Activated CD8-positive, alpha-beta memory T cell treated with anti-CD3 and anti-CD28 coated beads, Interleukin-2, amount 10 ng/mL, durations not matched to agents 7 days and 5 days (primary cell): ENCODE data around the gene RGS9. TPM values are rescaled to one million over a fixed set of nuclear protein-coding genes. Genes with fewer than 3 reads are reported as not detected.
A peak's percentile ranks its signal among the peaks of the same experiment; 100 is the strongest.

ENCODE experiments used
- ATAC-seq: fragments of 150-1000 bp; cut with Tn5 transposase; one replicate; pipeline ENCODE4 v1.10.0; 2021; ENCODE audit warnings: moderate library complexity
- CTCF ChIA-PET: fragments of 350-600 bp; sonication (Branson Sonifier 250); formaldehyde crosslinking; loops from one replicate; lab custom pipeline; 2021; ENCODE audit warnings: antibody characterized with exemption; lab: Charles Lee
- DNase-seq: peaks from one replicate; pipeline ENCODE4 v3.0.0-alpha.2; 2020
- H3K27ac Mint-ChIP-seq: one replicate; pipeline ENCODE4 v1.8.0; 2021; ENCODE audit warnings: mild to moderate bottlenecking, mixed read lengths
- H3K27me3 Mint-ChIP-seq: one replicate; pipeline ENCODE4 v1.8.0; 2021; ENCODE audit warnings: mixed read lengths
- H3K36me3 Mint-ChIP-seq: one replicate; pipeline ENCODE4 v1.8.0; 2021; ENCODE audit warnings: mild to moderate bottlenecking, mixed read lengths
- H3K4me1 Mint-ChIP-seq: one replicate; pipeline ENCODE4 v1.8.0; 2021; ENCODE audit warnings: mixed read lengths
- H3K4me3 Mint-ChIP-seq: one replicate; pipeline ENCODE4 v1.8.0; 2021; ENCODE audit warnings: mild to moderate bottlenecking, moderate library complexity, mixed read lengths
- H3K9me3 Mint-ChIP-seq: one replicate; pipeline ENCODE4 v1.8.0; 2022; ENCODE audit warnings: low read depth, mixed read lengths
- total RNA-seq, 2 experiments: library from RNA; stranded (reverse); gene quantifications; one replicate each; pipeline ENCODE4 v1.2.3, GENCODE V29; 2021

Gene RGS9
- total RNA-seq, 2 experiments from 2014 or later, result 4.7 to 16.0 TPM

DNA sequence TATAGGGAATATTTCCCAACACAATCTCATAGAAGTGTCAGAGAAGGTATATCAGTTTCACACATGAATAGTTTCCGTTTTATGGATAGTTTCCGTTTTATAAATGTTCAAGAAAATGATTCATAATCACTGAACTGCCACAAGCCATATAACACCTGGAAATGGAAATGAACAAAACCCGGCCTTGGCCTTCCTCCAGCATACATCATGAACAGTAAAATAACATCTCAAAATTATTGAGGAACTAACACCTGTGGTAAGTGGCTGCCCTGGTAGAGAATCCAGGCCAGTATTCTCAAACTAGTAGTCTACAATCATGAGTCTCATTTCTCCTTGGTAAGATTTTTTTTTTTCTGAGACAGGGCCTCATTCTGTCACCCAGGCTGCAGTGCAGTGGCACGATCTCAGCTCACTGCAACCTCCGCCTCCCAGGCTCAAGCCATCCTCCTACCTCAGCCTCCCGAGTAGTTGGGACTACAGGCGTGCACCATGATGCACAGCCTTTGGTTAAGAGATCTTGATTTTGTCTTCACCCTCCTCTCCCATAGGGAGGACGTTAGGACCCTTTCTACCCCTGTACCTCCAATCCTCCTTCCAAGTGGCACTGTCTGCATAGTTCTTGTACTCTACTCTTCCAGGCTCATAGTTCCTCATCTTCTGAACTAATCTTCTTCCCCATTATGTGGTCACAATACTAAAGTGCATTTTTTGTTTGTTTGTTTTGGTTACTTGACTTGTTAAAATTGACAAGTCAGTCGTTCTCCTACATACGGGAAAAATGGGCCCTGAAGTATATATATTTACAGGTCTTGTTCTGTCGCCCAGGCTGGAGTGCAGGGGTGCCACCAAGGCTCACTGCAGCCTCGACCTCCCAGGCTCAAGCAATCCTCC is 15.0 kb upstream of the RGS9 start:
- Mint-ChIP-seq H3K4me3 (peak overlapping the region; percentile 75), H3K27me3 (peaks cover 8% of the 10 kb centered on the region), H3K9me3 (no peaks in the 10 kb centered on the region), H3K27ac (peak overlapping the region; percentile 78), H3K4me1 (peaks cover 28% of the 10 kb centered on the region), H3K36me3 (no peaks in the 10 kb centered on the region)
- DNase-seq (peak; percentile 61), ATAC-seq (peak; percentile 43)
- CTCF ChIA-PET, result interaction anchor here (0.9 to 2.5 kb wide), 6 partner anchors 14 to 155 kb away, joined by 3 to 19 read pairs (median 4); partner anchors contain the start of gene RGS9

DNA sequence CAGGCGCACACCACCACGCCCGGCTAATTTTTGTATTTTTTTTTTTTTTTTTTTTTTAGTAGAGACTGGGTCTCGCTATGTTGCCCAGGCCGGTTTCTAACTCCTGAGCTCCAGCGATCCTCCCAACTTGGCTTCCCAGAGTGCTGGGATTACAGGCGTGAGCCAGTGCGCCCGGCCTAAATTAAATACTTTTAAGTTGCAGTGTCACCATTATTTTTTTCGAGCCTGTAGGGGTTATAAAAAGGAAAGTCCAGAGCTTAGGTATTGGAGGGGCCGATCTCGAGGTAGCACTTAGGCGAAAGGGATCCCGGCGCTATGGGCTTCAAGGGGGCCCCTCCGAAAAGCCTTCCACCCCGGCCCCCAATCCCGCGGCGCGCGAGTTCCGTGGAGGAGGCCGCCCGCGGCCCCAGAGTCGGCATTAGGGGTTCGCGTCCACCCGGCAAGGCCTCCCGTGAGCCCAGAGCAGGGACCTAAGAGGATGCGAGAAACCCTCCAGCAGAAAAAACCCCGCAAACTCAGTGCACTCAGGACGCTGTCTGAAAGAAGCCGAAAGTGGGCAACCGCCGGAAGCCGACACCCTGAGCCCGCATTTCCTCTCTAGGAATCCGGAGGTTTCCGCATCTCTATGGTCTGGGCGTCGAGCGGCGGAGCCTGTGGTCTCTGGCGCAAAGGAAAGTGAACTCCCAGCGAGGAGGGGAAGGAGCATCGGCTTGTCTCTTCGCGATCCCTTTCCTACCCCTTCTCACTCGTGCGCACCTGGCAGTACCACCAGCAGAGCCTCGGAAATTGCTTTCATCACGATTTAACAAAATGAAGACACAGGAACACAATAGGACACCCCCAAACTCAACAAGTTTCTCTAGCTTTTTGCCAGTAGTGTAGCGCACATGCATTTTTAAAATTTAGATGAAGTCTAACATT is 14.1 kb upstream of the RGS9 start:
- Mint-ChIP-seq H3K9me3 (no peaks in the 10 kb centered on the region), H3K27me3 (peaks cover 10% of the 10 kb centered on the region), H3K36me3 (no peaks in the 10 kb centered on the region), H3K4me3 (peak overlapping the region; percentile 75), H3K4me1 (peaks cover 26% of the 10 kb centered on the region), H3K27ac (peak overlapping the region; percentile 88)
- CTCF ChIA-PET, result interaction anchor here (0.9 to 2.5 kb wide), 7 partner anchors 13 to 155 kb away, joined by 3 to 19 read pairs (median 4); partner anchors contain the start of gene RGS9
- peak; percentile 83 for ATAC-seq
- peak; percentile 91 for DNase-seq

DNA sequence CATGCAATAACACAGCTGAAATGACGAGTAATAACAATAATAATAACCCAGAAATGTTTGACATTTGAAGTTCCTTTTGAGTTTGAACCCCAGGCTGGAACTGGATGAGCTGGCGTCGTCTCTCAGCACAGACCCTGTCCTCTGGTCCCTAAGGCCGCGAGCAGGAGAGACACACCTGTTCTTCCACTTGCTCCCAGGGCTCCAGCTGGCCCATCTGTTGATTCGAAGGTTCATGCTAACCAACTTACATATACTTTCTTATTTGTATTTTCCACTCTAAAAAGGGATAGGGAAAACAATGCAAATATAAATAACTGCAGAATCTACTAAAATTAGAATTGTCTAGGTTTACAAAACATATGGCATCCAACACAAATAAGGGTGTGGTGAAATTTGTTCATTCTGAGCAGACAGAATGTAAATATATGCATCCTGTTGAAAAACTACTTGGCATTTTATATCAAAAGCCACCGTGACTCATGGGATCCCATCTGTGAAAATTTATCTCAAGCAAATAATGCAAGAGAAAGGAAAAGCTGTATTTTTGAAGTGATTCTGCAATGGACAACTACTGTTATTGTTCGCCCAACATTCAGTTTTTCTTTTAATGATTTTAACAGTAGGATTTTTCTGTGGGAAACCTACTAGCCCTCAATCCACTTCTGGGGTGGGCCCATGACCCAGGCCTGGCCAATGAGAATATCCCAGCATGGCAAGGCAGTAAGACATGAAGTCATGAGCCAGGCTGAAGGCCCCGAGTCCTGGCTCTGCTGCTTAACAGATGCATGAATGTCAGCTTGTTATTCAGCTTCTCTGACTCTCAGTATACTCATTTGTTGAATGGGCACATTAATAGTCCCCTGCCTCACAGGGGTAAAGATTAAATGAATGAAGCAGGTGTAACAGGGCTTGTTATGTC is 13.2 kb upstream of the RGS9 start:
- H3K27ac Mint-ChIP-seq, result peak overlapping the region; percentile 88
- peaks cover 26% of the 10 kb centered on the region for H3K4me1 Mint-ChIP-seq
- peak overlapping the region; percentile 75 for H3K4me3 Mint-ChIP-seq
- H3K27me3 Mint-ChIP-seq, result peaks cover 19% of the 10 kb centered on the region
- ATAC-seq (no peak), DNase-seq (no peak)
- no peaks in the 10 kb centered on the region for H3K36me3 Mint-ChIP-seq
- CTCF ChIA-PET, result interaction anchor here (1.1 to 2.5 kb wide), 4 partner anchors 12 to 55 kb away, joined by 3 to 19 read pairs (median 9); partner anchors contain the start of gene RGS9
- no peaks in the 10 kb centered on the region for H3K9me3 Mint-ChIP-seq

DNA sequence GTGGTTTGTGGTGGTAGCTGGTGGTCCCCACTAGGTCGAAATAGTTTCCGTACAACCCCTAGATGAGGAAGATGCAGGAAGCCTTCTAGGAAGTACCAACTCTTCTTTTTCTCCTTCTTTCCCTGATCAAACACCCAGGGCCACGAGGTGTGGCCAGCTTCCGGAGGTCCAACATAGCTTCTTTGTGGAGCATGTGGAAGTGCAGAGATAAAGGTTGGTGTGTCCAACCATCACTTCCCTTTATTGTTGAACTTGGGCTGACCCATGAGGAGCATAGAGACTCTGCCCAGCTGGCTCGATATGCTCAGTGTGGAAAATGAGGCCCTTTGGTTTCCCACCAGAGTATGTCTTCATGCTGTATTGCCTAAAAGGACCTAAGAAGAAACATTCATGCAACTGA is 6.3 kb upstream of the RGS9 start:
- Mint-ChIP-seq H3K27me3 (peaks cover 23% of the 10 kb centered on the region), H3K36me3 (no peaks in the 10 kb centered on the region), H3K4me1 (peaks cover 14% of the 10 kb centered on the region), H3K27ac (no peak overlapping the region), H3K9me3 (no peaks in the 10 kb centered on the region), H3K4me3 (no peak overlapping the region)
- no peak for ATAC-seq
- no peak for DNase-seq
- CTCF ChIA-PET, result interaction anchor here (1.0 to 1.3 kb wide), 3 partner anchors 10 to 99 kb away, joined by 3 to 4 read pairs (median 3); no protein-coding TSS in a partner anchor

DNA sequence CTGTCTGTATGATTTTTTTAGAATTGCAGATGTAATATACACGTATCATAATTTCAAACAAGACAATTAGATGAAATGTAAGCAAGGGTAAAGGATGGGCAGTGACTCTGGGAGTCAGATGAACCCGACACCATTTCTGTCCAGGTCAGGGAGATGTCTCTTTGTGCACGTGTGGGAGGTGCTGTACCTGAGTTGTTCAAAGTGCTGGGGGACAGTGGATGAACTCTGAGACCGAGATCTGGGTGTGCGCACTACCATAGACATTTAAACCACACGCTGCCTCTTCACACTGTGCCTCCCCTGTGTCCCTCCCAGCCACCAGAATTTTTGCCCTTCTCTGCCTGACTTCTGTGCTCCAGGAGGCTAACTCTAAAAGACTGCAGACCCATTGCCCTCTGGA is 5.9 kb upstream of the RGS9 start:
- Mint-ChIP-seq H3K36me3 (no peaks in the 10 kb centered on the region), H3K9me3 (no peaks in the 10 kb centered on the region), H3K4me1 (peaks cover 14% of the 10 kb centered on the region), H3K27me3 (peaks cover 23% of the 10 kb centered on the region), H3K27ac (no peak overlapping the region), H3K4me3 (no peak overlapping the region)
- CTCF ChIA-PET, result no interaction called here
- DNase-seq (no peak), ATAC-seq (no peak)

- Mint-ChIP-seq H3K27me3 (peaks cover 25% of the 10 kb centered on the region), H3K9me3 (no peaks in the 10 kb centered on the region), H3K36me3 (no peaks in the 10 kb centered on the region), H3K4me3 (no peak overlapping the region), H3K27ac (no peak overlapping the region), H3K4me1 (peaks cover 19% of the 10 kb centered on the region)
- ATAC-seq (no peak), DNase-seq (no peak)
- CTCF ChIA-PET, result interaction anchor here (1.7 to 5.6 kb wide), 2 partner anchors 25 to 32 kb away, joined by 5 to 35 read pairs; no protein-coding TSS in a partner anchor
Observed at GRCh38 chr17:65131946-65132345, 5.2 kb upstream of the RGS9 start.

DNA sequence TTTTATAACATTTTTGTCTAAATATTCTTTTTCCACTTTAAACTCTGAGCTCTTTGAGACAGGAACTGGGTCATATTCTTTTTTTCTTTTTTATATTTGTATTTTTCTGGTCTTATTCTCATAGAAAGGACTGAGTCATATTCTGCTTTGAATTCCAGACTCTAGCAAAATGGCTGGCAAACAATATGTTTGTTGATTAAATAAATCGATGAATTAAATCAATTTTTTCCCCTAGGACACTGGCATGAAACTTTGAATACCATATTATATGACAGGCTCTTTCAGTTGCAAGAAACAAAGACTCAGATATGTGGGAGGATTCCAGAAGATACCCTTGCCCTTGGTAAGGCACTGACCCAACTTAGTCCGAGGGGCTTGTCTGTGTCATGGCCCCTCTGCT is 3.1 kb upstream of the RGS9 start:
- no peak for ATAC-seq
- Mint-ChIP-seq H3K27ac (no peak overlapping the region), H3K27me3 (peaks cover 19% of the 10 kb centered on the region), H3K4me3 (no peak overlapping the region), H3K9me3 (no peaks in the 10 kb centered on the region), H3K36me3 (no peaks in the 10 kb centered on the region), H3K4me1 (peaks cover 36% of the 10 kb centered on the region)
- DNase-seq, result no peak
- CTCF ChIA-PET, result interaction anchor here (0.7 to 5.6 kb wide), 8 partner anchors 9 to 158 kb away, joined by 3 to 35 read pairs (median 4); no protein-coding TSS in a partner anchor

- no peak for ATAC-seq
- DNase-seq, result no peak
- no peaks in the 10 kb centered on the region for H3K9me3 Mint-ChIP-seq
- H3K4me3 Mint-ChIP-seq, result peak overlapping the region; percentile 3
- H3K4me1 Mint-ChIP-seq, result peaks cover 49% of the 10 kb centered on the region
- H3K27ac Mint-ChIP-seq, result no peak overlapping the region
- H3K36me3 Mint-ChIP-seq, result peaks cover 3% of the 10 kb centered on the region
- H3K27me3 Mint-ChIP-seq, result peaks cover 20% of the 10 kb centered on the region
- CTCF ChIA-PET, result interaction anchor here (1.1 to 2.7 kb wide), 5 partner anchors 9 to 59 kb away, joined by 3 to 9 read pairs (median 3); no protein-coding TSS in a partner anchor
Observed at GRCh38 chr17:65139101-65139764, 2.1 kb downstream of the RGS9 start.

GRCh38 chr17:65142247-65142646 is 5.1 kb downstream of the RGS9 start:
- no peak overlapping the region for H3K4me3 Mint-ChIP-seq
- H3K36me3 Mint-ChIP-seq, result peaks cover 3% of the 10 kb centered on the region
- no peaks in the 10 kb centered on the region for H3K9me3 Mint-ChIP-seq
- DNase-seq, result no peak
- no peak for ATAC-seq
- CTCF ChIA-PET, result interaction anchor here (1.0 to 1.7 kb wide), 4 partner anchors 7 to 60 kb away, joined by 3 to 7 read pairs (median 4); no protein-coding TSS in a partner anchor
- H3K4me1 Mint-ChIP-seq, result peaks cover 40% of the 10 kb centered on the region
- H3K27me3 Mint-ChIP-seq, result peaks cover 21% of the 10 kb centered on the region
- H3K27ac Mint-ChIP-seq, result no peak overlapping the region

- Mint-ChIP-seq H3K4me3 (no peak overlapping the region), H3K27me3 (peaks cover 12% of the 10 kb centered on the region), H3K4me1 (peaks cover 25% of the 10 kb centered on the region), H3K36me3 (peaks cover 3% of the 10 kb centered on the region), H3K9me3 (no peaks in the 10 kb centered on the region), H3K27ac (no peak overlapping the region)
- DNase-seq, result no peak
- CTCF ChIA-PET, result interaction anchor here (1.1 to 1.7 kb wide), 3 partner anchors 9 to 54 kb away, joined by 3 to 7 read pairs (median 4); no protein-coding TSS in a partner anchor
- ATAC-seq, result no peak
Observed at GRCh38 chr17:65143889-65144604, 6.9 kb downstream of the RGS9 start.

GRCh38 chr17:65145743-65146142 is 8.6 kb downstream of the RGS9 start:
- no peaks in the 10 kb centered on the region for H3K9me3 Mint-ChIP-seq
- DNase-seq (no peak), ATAC-seq (no peak)
- H3K27ac Mint-ChIP-seq, result no peak overlapping the region
- H3K4me1 Mint-ChIP-seq, result peaks cover 18% of the 10 kb centered on the region
- peaks cover 11% of the 10 kb centered on the region for H3K27me3 Mint-ChIP-seq
- CTCF ChIA-PET, result interaction anchor here (2.9 kb wide), 1 partner anchor 9 kb away, joined by 15 read pairs; the partner anchor contains the start of gene RGS9
- H3K4me3 Mint-ChIP-seq, result no peak overlapping the region
- H3K36me3 Mint-ChIP-seq, result no peaks in the 10 kb centered on the region
